Keratinocyte (primary cell): ENCODE results near the gene ZIC2. TPM values are rescaled to one million over a fixed set of nuclear protein-coding genes. Genes with fewer than 3 reads are reported as not detected.

ENCODE experiments used
- DNase-seq: peaks from one replicate; pipeline ENCODE4 v3.0.0-alpha.2; 2011; ENCODE audit warnings: low read depth, missing footprints, low spot score
- FAIRE-seq: peaks from 2 replicates; lab custom pipeline; 2011; peaks lifted over from hg19 to GRCh38; lab: Jason Lieb, UNC
- H2AFZ ChIP-seq: 2 replicates; pipeline ENCODE4 v1.6.0; 2012; ENCODE audit warnings: low read length, control low read depth, inconsistent platforms; ENCODE audit not compliant: control insufficient read depth
- H3K27ac ChIP-seq: 2 replicates; pipeline ENCODE4 v1.5.1; 2011; ENCODE audit warnings: low read length; ENCODE audit not compliant: control insufficient read depth, insufficient read depth
- H3K27me3 ChIP-seq: 3 replicates; pipeline ENCODE4 v1.6.0; 2011; ENCODE audit warnings: low read length; ENCODE audit not compliant: control insufficient read depth, insufficient read depth; ENCODE audit errors: extremely low read depth
- H3K36me3 ChIP-seq, 2 experiments: 2 replicates in 1 of 2; 3 replicates in 1 of 2; pipeline ENCODE4 v1.5.1; 2011; ENCODE audit warnings: low read length in 2 of 2, mild to moderate bottlenecking in 1 of 2; ENCODE audit not compliant: control insufficient read depth in 2 of 2, insufficient read depth in 2 of 2; ENCODE audit errors: extremely low read depth in 1 of 2
- H3K4me1 ChIP-seq: 3 replicates; pipeline ENCODE4 v1.5.1; 2011; ENCODE audit warnings: low read length; ENCODE audit not compliant: control insufficient read depth, insufficient read depth; ENCODE audit errors: extremely low read depth
- H3K4me2 ChIP-seq: 3 replicates; pipeline ENCODE4 v1.6.0; 2011; ENCODE audit warnings: low read depth, low read length; ENCODE audit not compliant: control insufficient read depth, insufficient read depth; ENCODE audit errors: extremely low read depth
- H3K4me3 ChIP-seq, 3 experiments: fragments of 200-600 bp in 1 of 3; sonication (generic) in 1 of 3; 2 replicates in 2 of 3; 3 replicates in 1 of 3; pipeline ENCODE4 v1.5.1; 2011 to 2016; ENCODE audit warnings: low read length in 3 of 3, mild to moderate bottlenecking in 3 of 3, control low read depth in 2 of 3, inconsistent platforms in 1 of 3, low read depth in 1 of 3, mixed read lengths in 1 of 3, mixed run types in 1 of 3, moderate library complexity in 1 of 3; ENCODE audit not compliant: control insufficient read depth in 2 of 3, insufficient read depth in 2 of 3; ENCODE audit errors: extremely low read depth in 1 of 3
- H3K79me2 ChIP-seq: 2 replicates; pipeline ENCODE4 v1.6.0; 2012; ENCODE audit warnings: low read length; ENCODE audit not compliant: control insufficient read depth, insufficient read depth
- H3K9ac ChIP-seq: 3 replicates; pipeline ENCODE4 v1.6.0; 2011; ENCODE audit warnings: low read length; ENCODE audit not compliant: control insufficient read depth, insufficient read depth; ENCODE audit errors: extremely low read depth
- H3K9me1 ChIP-seq: 3 replicates; pipeline ENCODE4 v1.6.0; 2011; ENCODE audit warnings: low read length; ENCODE audit not compliant: control insufficient read depth, insufficient read depth; ENCODE audit errors: extremely low read depth
- H3K9me3 ChIP-seq: 2 replicates; pipeline ENCODE4 v1.5.1; 2012; ENCODE audit warnings: low read depth, low read length; ENCODE audit not compliant: control insufficient read depth
- H4K20me1 ChIP-seq: 3 replicates; pipeline ENCODE4 v1.6.0; 2011; ENCODE audit warnings: low read length; ENCODE audit not compliant: control insufficient read depth, insufficient read depth; ENCODE audit errors: extremely low read depth
- CTCF ChIP-seq, 3 experiments: IDR thresholded peaks in 1 of 3; conservative IDR thresholded peaks in 1 of 3; optimal IDR thresholded peaks in 1 of 3; 2 replicates in 2 of 3; 3 replicates in 1 of 3; pipeline versions ENCODE3 to v1.5.1; 2011; ENCODE audit warnings: low read length in 3 of 3, mild to moderate bottlenecking in 3 of 3, moderate library complexity in 2 of 3, control low read depth in 1 of 3, inconsistent platforms in 1 of 3; ENCODE audit not compliant: insufficient read depth in 2 of 3; ENCODE audit errors: extremely low read depth in 1 of 3
- EZH2 ChIP-seq: IDR thresholded peaks from one replicate; pipeline ENCODE4 v1.6.1; 2012; ENCODE audit warnings: inconsistent platforms, mild to moderate bottlenecking, low read length, moderate library complexity
- dilution Hi-C: fragments of 300-500 bp; cut with MboI; formaldehyde crosslinking; loops from one replicate; pipeline ENCODE4 v1.7.0; 2020; ENCODE audit warnings: low sequenced_read_pairs; ENCODE audit not compliant: extremely low pct_ligation_motif_present
- polyA plus RNA-seq, 5 experiments: library from polyadenylated mRNA; depleted of rRNA in 3 of 5; stranded (reverse) in 3 of 5; stranded (forward) in 1 of 5; unstranded in 1 of 5; fragments of >200 nt; gene quantifications; 1 replicate in 1 of 5; 2 replicates in 3 of 5; 3 replicates in 1 of 5; pipeline versions ENCODE4 v1.2.1 to v1.2.3, GENCODE V29; 2011 to 2012; ENCODE audit warnings: missing spikeins in 2 of 5, low read depth in 1 of 5, low replicate concordance in 1 of 5

Gene ZIC2
- polyA plus RNA-seq, 1 donor (not counting 4 experiments of a cell fraction or from before 2014, with no cell fraction given): not detected

- Histone ChIP-seq H4K20me1 (peaks cover 2% of the 10 kb centered on the region), H3K4me3 (no peak overlapping the region), H3K36me3 (no peaks in the 10 kb centered on the region), H3K9me3 (no peaks in the 10 kb centered on the region), H2AFZ (no peak overlapping the region), H3K4me1 (no peaks in the 10 kb centered on the region), H3K27ac (no peak overlapping the region), H3K79me2 (no peaks in the 10 kb centered on the region), H3K9ac (no peak overlapping the region), H3K4me2 (no peak overlapping the region), H3K9me1 (no peaks in the 10 kb centered on the region), H3K27me3 (peaks cover 69% of the 10 kb centered on the region)
- TF ChIP-seq CTCF (optimal IDR thresholded peaks at IDR 0.05 in 1 of 3, IDR thresholded peaks at IDR 0.05 in 1 of 3, conservative IDR thresholded peaks at IDR 0.05 in 1 of 3; ENCODE audit: extremely low read depth in 1 of 3, insufficient read depth in 2 of 3, low read length in 3 of 3): no peak
- FAIRE-seq: no peak
- dilution Hi-C loops: no loop called here
- no peak for DNase-seq
Observed at GRCh38 chr13:99953138-99953755, 28.3 kb upstream of the ZIC2 start.

GRCh38 chr13:99955107-99955746, 26.4 kb upstream of the ZIC2 start:
- Histone ChIP-seq H4K20me1 (peaks cover 7% of the 10 kb centered on the region), H3K9ac (no peak overlapping the region), H2AFZ (no peak overlapping the region), H3K4me1 (peaks cover 2% of the 10 kb centered on the region), H3K9me1 (no peaks in the 10 kb centered on the region), H3K27me3 (peaks cover 84% of the 10 kb centered on the region), H3K4me3 (no peak overlapping the region), H3K4me2 (no peak overlapping the region), H3K27ac (no peak overlapping the region), H3K9me3 (no peaks in the 10 kb centered on the region), H3K36me3 (no peaks in the 10 kb centered on the region), H3K79me2 (no peaks in the 10 kb centered on the region)
- dilution Hi-C loops: no loop called here
- DNase-seq (no peak), FAIRE-seq (no peak)
- no peak for TF ChIP-seq EZH2
- TF ChIP-seq CTCF (optimal IDR thresholded peaks at IDR 0.05 in 1 of 3, IDR thresholded peaks at IDR 0.05 in 1 of 3, conservative IDR thresholded peaks at IDR 0.05 in 1 of 3; ENCODE audit: extremely low read depth in 1 of 3, insufficient read depth in 2 of 3, low read length in 3 of 3): no peak
